Colonic mucosa (tissue), 4 donors: ENCODE results near the gene TAF9. TPM values are rescaled to one million over a fixed set of nuclear protein-coding genes. Genes with fewer than 3 reads are reported as not detected.

Source experiments
- DNase-seq: peaks from one replicate; pipeline ENCODE4 v3.0.0-alpha.2; 2020
- H3K27ac ChIP-seq: fragments of 200-600 bp; one replicate; pipeline ENCODE4 v1.8.0; 2021
- H3K27me3 ChIP-seq: fragments of 200-600 bp; one replicate; pipeline ENCODE4 v1.8.0; 2021
- H3K36me3 ChIP-seq: fragments of 200-600 bp; one replicate; pipeline ENCODE4 v1.8.0; 2021
- H3K4me1 ChIP-seq: fragments of 200-600 bp; one replicate; pipeline ENCODE4 v1.8.0; 2021; ENCODE audit warnings: mild to moderate bottlenecking
- H3K4me3 ChIP-seq: fragments of 200-600 bp; one replicate; pipeline ENCODE4 v1.8.0; 2021
- H3K9ac ChIP-seq, 2 donors: one replicate each; pipeline ENCODE4 v1.7.0; 2013; ENCODE audit warnings: control low read depth in 2 of 2, low read depth in 2 of 2, low read length in 2 of 2
- H3K9me3 ChIP-seq: fragments of 200-600 bp; one replicate; pipeline ENCODE4 v1.8.0; 2021
- intact Hi-C: fragments of 100-400 bp; cut with DNase I; formaldehyde crosslinking; loops from one replicate; pipeline ENCODE4 v1.14.1; 2022
- total RNA-seq, 2 donors: library from RNA; stranded (reverse); fragmentation: NEBNext Ultra II Directional in 1 of 2; extraction: Animal tissue kit (Norgen Biotek cat#: 25700) in 1 of 2; gene quantifications; one replicate each; pipeline ENCODE4 v1.2.1, GENCODE V29; 2021
- TF ChIP-seq, protein P1 (sequence below): fragments of 200-600 bp; IDR thresholded peaks from one replicate; pipeline ENCODE4 v1.8.0; 2022; ENCODE audit warnings: antibody characterized with exemption, mild to moderate bottlenecking
- donor health status: healthy.
- donor health status: DM: no; HTN: no; CAD: no.
- donor health status: DM: no; HTN: no; CAD: no.

The TAF9 gene
- total RNA-seq = 10 to 100 TPM; 53.7 to 60.2 TPM

GRCh38 chr5:69369340-69370121 is at the start of gene TAF9, which contains the start of the genes AK6 and RAD17:
Gene TAF9, minus strand, starts transcription at chr5:69369520. Its CDS starts 3,783 bp downstream, at chr5:69365737.
Gene AK6, minus strand, starts transcription at chr5:69369520. Its CDS starts 30 bp downstream, at chr5:69369490.
Gene RAD17, plus strand, starts transcription at chr5:69369818. Its CDS starts 2,391 bp downstream, at chr5:69372209.
- Histone ChIP-seq H3K4me1 (peaks cover 6% of the 10 kb centered on the region), H3K9ac (peak within 1 kb of the TSS; percentile 84 to 92), H3K4me3 (peak within 1 kb of the TSS; percentile 79), H3K27me3 (no peaks in the 10 kb centered on the region), H3K27ac (peak within 1 kb of the TSS; percentile 96), H3K36me3 (peaks cover 6% of the 10 kb centered on the region), H3K9me3 (no peaks in the 10 kb centered on the region)
- intact Hi-C loops = no loop called here
- DNase-seq = peak; percentile 96
- TF ChIP-seq, protein P1, sequence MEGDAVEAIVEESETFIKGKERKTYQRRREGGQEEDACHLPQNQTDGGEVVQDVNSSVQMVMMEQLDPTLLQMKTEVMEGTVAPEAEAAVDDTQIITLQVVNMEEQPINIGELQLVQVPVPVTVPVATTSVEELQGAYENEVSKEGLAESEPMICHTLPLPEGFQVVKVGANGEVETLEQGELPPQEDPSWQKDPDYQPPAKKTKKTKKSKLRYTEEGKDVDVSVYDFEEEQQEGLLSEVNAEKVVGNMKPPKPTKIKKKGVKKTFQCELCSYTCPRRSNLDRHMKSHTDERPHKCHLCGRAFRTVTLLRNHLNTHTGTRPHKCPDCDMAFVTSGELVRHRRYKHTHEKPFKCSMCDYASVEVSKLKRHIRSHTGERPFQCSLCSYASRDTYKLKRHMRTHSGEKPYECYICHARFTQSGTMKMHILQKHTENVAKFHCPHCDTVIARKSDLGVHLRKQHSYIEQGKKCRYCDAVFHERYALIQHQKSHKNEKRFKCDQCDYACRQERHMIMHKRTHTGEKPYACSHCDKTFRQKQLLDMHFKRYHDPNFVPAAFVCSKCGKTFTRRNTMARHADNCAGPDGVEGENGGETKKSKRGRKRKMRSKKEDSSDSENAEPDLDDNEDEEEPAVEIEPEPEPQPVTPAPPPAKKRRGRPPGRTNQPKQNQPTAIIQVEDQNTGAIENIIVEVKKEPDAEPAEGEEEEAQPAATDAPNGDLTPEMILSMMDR = no peak

- no peak for DNase-seq
- H3K4me1 ChIP-seq = no peaks in the 10 kb centered on the region
- H3K27ac ChIP-seq = no peak overlapping the region
- H3K9ac ChIP-seq = no peak overlapping the region
- H3K27me3 ChIP-seq = no peaks in the 10 kb centered on the region
- H3K4me3 ChIP-seq = no peak overlapping the region
- intact Hi-C loops = loop anchor here (10.0 kb wide), 1 partner anchor 76 kb away; the partner anchor contains the start of gene OCLN
- H3K9me3 ChIP-seq = no peaks in the 10 kb centered on the region
- TF ChIP-seq, protein P1 = no peak
- H3K36me3 ChIP-seq = no peaks in the 10 kb centered on the region
Measured at GRCh38 chr5:69418554-69418953, 49.2 kb upstream of the TAF9 start.

- Histone ChIP-seq H3K9me3 (no peaks in the 10 kb centered on the region), H3K4me3 (peak overlapping the region; percentile 70), H3K27ac (no peak overlapping the region), H3K9ac (peak overlapping the region in 1 of 2 donors; percentile 19), H3K36me3 (no peaks in the 10 kb centered on the region), H3K4me1 (no peaks in the 10 kb centered on the region), H3K27me3 (no peaks in the 10 kb centered on the region)
- DNase-seq = no peak
- intact Hi-C loops = loop anchor here (10.0 kb wide), 1 partner anchor 78 kb away; the partner anchor contains the start of gene OCLN
- TF ChIP-seq, protein P1 = no peak
Measured at GRCh38 chr5:69416699-69417098, 47.4 kb upstream of the TAF9 start.

GRCh38 chr5:69416180-69416579 is 46.9 kb upstream of the TAF9 start:
- DNase-seq = no peak
- Histone ChIP-seq H3K9ac (peak overlapping the region in 1 of 2 donors; percentile 93), H3K4me3 (peak overlapping the region; percentile 70), H3K36me3 (no peaks in the 10 kb centered on the region), H3K27ac (no peak overlapping the region), H3K4me1 (no peaks in the 10 kb centered on the region), H3K27me3 (no peaks in the 10 kb centered on the region), H3K9me3 (no peaks in the 10 kb centered on the region)
- TF ChIP-seq, protein P1 = no peak
- intact Hi-C loops = loop anchor here (10.0 kb wide), 1 partner anchor 79 kb away; the partner anchor contains the start of gene OCLN

GRCh38 chr5:69415584-69415958 is 46.3 kb upstream of the TAF9 start:
- H3K9ac ChIP-seq = peak overlapping the region; percentile 86 to 93
- peak overlapping the region; percentile 91 for H3K27ac ChIP-seq
- H3K36me3 ChIP-seq = no peaks in the 10 kb centered on the region
- intact Hi-C loops = loop anchor here (10.0 kb wide), 1 partner anchor 79 kb away; the partner anchor contains the start of gene OCLN
- H3K9me3 ChIP-seq = no peaks in the 10 kb centered on the region
- TF ChIP-seq, protein P1 = no peak
- peak overlapping the region; percentile 70 for H3K4me3 ChIP-seq
- peak; percentile 53 for DNase-seq
- no peaks in the 10 kb centered on the region for H3K4me1 ChIP-seq
- H3K27me3 ChIP-seq = no peaks in the 10 kb centered on the region
